IPS-20b (cell line): ENCODE results near the gene KHDRBS1.

Experiments used
- H3K27ac ChIP-seq: one replicate; pipeline ENCODE4 v1.5.1; 2013; ENCODE audit warnings: low read length
- H3K27me3 ChIP-seq: 2 replicates; pipeline ENCODE4 v1.6.1; 2013; ENCODE audit warnings: mild to moderate bottlenecking, low read length, inconsistent platforms; ENCODE audit not compliant: insufficient read depth
- H3K36me3 ChIP-seq: 2 replicates; pipeline ENCODE4 v1.6.1; 2013; ENCODE audit warnings: low read depth, mild to moderate bottlenecking, inconsistent platforms, low read length, moderate library complexity; ENCODE audit not compliant: insufficient read depth
- H3K4me1 ChIP-seq: 2 replicates; pipeline ENCODE4 v1.6.1; 2013; ENCODE audit warnings: mild to moderate bottlenecking, control low read depth, inconsistent platforms, low read length, moderate library complexity; ENCODE audit not compliant: insufficient read depth
- H3K4me3 ChIP-seq: 2 replicates; pipeline ENCODE4 v1.5.1; 2013; ENCODE audit warnings: mild to moderate bottlenecking, low read length, inconsistent platforms
- H3K9ac ChIP-seq: 2 replicates; pipeline ENCODE4 v1.6.1; 2013; ENCODE audit warnings: low read depth, mild to moderate bottlenecking, inconsistent platforms, low read length, moderate library complexity
- H3K9me3 ChIP-seq: 2 replicates; pipeline ENCODE4 v1.6.1; 2013; ENCODE audit warnings: mild to moderate bottlenecking, low read depth, low read length, inconsistent platforms; ENCODE audit not compliant: insufficient read depth

Gene KHDRBS1

GRCh38 chr1:32013386-32014198, at the start of gene KHDRBS1:
Gene KHDRBS1 (plus strand): TSS chr1:32013868. CDS start chr1:32013996, 128 bp downstream.
- H3K36me3 ChIP-seq, result peaks cover 22% of the 10 kb centered on the region
- H3K9ac ChIP-seq, result peak within 1 kb of the TSS; percentile 92
- peak within 1 kb of the TSS; percentile 95 for H3K4me3 ChIP-seq
- peaks cover 11% of the 10 kb centered on the region; the same call in 1 of the 2 replicates for H3K27me3 ChIP-seq
- peaks cover 10% of the 10 kb centered on the region; the same call in 1 of the 2 replicates for H3K4me1 ChIP-seq
- no peaks in the 10 kb centered on the region for H3K9me3 ChIP-seq
- H3K27ac ChIP-seq, result peak within 1 kb of the TSS; percentile 86

GRCh38 chr1:31970873-31971272, 42.8 kb upstream of the KHDRBS1 start:
- Histone ChIP-seq H3K27me3 (no peaks in the 10 kb centered on the region), H3K9ac (no peak overlapping the region), H3K4me3 (no peak overlapping the region), H3K36me3 (no peaks in the 10 kb centered on the region), H3K27ac (no peak overlapping the region), H3K4me1 (no peaks in the 10 kb centered on the region), H3K9me3 (no peaks in the 10 kb centered on the region)

DNA sequence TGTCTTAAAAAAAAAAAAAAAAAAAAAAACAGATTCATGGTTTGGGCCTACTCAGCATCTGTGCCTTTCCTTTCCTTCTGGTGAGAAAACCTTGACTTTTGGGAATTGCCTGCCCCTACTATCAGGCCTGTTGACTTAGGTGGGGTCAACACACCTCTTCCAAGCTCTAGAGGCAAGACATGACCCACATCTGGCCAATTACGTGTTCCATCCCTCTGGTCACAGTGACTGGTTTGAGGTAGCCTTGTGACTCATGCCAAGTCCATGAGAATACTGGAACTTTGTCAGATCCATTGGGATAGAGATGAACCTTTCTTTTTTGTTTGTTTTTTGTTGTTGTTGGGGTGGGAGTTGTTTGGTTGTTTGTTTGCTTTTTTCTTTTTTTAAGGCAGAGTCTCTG, 37.3 kb upstream of the KHDRBS1 start:
- no peaks in the 10 kb centered on the region for H3K27me3 ChIP-seq
- H3K36me3 ChIP-seq, result no peaks in the 10 kb centered on the region
- H3K9ac ChIP-seq, result no peak overlapping the region
- no peak overlapping the region for H3K4me3 ChIP-seq
- no peaks in the 10 kb centered on the region; the same call in 1 of the 2 replicates for H3K4me1 ChIP-seq
- no peak overlapping the region for H3K27ac ChIP-seq
- no peaks in the 10 kb centered on the region for H3K9me3 ChIP-seq

DNA sequence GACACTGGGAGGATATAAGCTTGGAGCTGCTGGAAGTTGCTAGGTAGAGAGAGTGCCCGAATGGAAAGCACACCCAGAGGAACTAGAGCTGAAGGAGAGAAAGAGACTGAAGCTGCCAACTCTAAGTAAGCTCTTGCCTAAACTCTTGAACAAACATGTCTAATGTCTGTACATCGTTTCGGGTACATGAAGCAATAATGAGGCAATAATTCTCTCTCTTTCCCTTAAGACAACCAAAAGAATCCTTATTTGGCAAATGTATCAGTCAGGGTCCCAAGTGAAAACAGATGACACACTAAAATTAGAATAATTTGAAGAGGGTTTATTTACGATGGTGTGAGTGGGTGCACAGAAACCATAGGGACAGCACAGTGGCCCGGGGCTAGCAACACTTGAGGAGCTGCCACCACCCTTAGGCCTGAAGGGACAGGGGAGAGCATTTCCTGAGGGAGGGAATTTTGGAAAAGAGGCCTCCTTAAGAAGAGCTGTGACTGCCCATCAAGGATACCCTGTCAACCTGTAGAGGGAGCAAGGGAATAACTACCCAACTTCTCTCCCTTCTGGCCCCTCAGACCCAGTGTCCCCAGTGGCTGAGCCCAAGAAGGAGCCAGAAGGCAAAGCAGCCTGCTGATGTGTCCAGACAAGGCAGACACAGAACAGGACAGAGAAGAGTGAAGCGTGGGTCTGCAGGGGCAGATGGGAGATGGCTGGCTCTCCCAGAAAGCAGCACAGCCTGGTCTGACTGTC, 36.1 kb upstream of the KHDRBS1 start:
- Histone ChIP-seq H3K9ac (no peak overlapping the region), H3K4me1 (no peaks in the 10 kb centered on the region; the same call in 1 of the 2 replicates), H3K27ac (no peak overlapping the region)

GRCh38 chr1:31978843-31979400, 34.7 kb upstream of the KHDRBS1 start:
- Histone ChIP-seq H3K27ac (no peak overlapping the region), H3K36me3 (no peaks in the 10 kb centered on the region), H3K27me3 (no peaks in the 10 kb centered on the region), H3K4me1 (no peaks in the 10 kb centered on the region; the same call in 1 of the 2 replicates), H3K9ac (no peak overlapping the region), H3K9me3 (no peaks in the 10 kb centered on the region), H3K4me3 (no peak overlapping the region)

More for the DNA sequence above, 36.1 kb upstream of the KHDRBS1 start:
- Histone ChIP-seq H3K27me3 (no peaks in the 10 kb centered on the region), H3K9me3 (no peaks in the 10 kb centered on the region), H3K4me3 (no peak overlapping the region), H3K36me3 (no peaks in the 10 kb centered on the region)

DNA sequence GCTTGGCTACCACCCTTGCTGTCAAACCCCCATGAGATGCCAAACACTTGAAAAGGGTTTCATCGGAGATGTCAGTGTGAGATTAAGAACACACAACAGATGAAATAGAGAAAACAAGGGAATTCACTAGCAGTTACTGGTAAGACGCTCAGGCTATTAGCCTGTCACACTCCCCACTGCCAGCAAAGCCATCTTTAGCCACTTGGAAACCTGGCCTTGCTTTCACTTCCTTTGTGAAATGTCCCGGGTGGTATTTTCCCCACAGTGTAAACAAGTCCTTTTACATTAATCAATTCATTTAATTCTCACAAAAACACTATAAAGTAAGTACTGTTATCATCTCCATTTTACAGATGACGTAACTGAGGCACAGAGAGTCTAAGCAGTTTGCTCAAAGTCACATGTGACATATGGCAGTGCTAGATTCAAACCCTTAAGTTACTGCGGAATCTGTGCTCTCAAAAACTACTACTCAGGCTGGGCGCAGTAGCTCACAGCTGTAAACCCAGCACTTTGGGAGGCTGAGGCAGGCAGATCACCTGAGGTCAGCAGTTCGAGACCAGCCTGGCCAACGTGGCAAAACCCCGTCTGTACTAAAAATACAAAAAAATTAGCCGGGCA, 32.7 kb upstream of the KHDRBS1 start:
- H3K9me3 ChIP-seq, result no peaks in the 10 kb centered on the region
- no peaks in the 10 kb centered on the region for H3K36me3 ChIP-seq
- H3K27ac ChIP-seq, result no peak overlapping the region
- no peak overlapping the region for H3K9ac ChIP-seq
- no peak overlapping the region for H3K4me3 ChIP-seq
- H3K27me3 ChIP-seq, result no peaks in the 10 kb centered on the region
- H3K4me1 ChIP-seq, result peaks cover 4% of the 10 kb centered on the region; the same call in 1 of the 2 replicates

GRCh38 chr1:31981456-31981839, 32.2 kb upstream of the KHDRBS1 start:
- H3K27me3 ChIP-seq, result no peaks in the 10 kb centered on the region
- no peak overlapping the region for H3K9ac ChIP-seq
- H3K9me3 ChIP-seq, result no peaks in the 10 kb centered on the region
- no peak overlapping the region for H3K4me3 ChIP-seq
- no peak overlapping the region for H3K27ac ChIP-seq
- H3K4me1 ChIP-seq, result peaks cover 4% of the 10 kb centered on the region; the same call in 1 of the 2 replicates
- H3K36me3 ChIP-seq, result no peaks in the 10 kb centered on the region

GRCh38 chr1:31981972-31982371, 31.7 kb upstream of the KHDRBS1 start:
- no peaks in the 10 kb centered on the region for H3K36me3 ChIP-seq
- no peak overlapping the region for H3K27ac ChIP-seq
- peaks cover 4% of the 10 kb centered on the region; the same call in 1 of the 2 replicates for H3K4me1 ChIP-seq
- H3K9me3 ChIP-seq, result no peaks in the 10 kb centered on the region
- H3K9ac ChIP-seq, result no peak overlapping the region
- no peak overlapping the region for H3K4me3 ChIP-seq
- H3K27me3 ChIP-seq, result no peaks in the 10 kb centered on the region

GRCh38 chr1:31984419-31985347, 29.0 kb upstream of the KHDRBS1 start:
- Histone ChIP-seq H3K4me1 (0 out of 2 replicates have a peak, but pooled peaks cover 9% of the 10 kb centered on the region), H3K4me3 (no peak overlapping the region), H3K9ac (no peak overlapping the region), H3K27me3 (no peaks in the 10 kb centered on the region), H3K9me3 (no peaks in the 10 kb centered on the region), H3K27ac (no peak overlapping the region), H3K36me3 (no peaks in the 10 kb centered on the region)

GRCh38 chr1:31985430-31985829, 28.2 kb upstream of the KHDRBS1 start:
- Histone ChIP-seq H3K27me3 (no peaks in the 10 kb centered on the region), H3K4me1 (0 out of 2 replicates have a peak, but pooled peaks cover 9% of the 10 kb centered on the region), H3K9ac (no peak overlapping the region), H3K36me3 (no peaks in the 10 kb centered on the region), H3K27ac (no peak overlapping the region), H3K9me3 (no peaks in the 10 kb centered on the region), H3K4me3 (no peak overlapping the region)
